ENCODE measurements around the gene CYP3A5.

The CYP3A5 gene

DNA sequence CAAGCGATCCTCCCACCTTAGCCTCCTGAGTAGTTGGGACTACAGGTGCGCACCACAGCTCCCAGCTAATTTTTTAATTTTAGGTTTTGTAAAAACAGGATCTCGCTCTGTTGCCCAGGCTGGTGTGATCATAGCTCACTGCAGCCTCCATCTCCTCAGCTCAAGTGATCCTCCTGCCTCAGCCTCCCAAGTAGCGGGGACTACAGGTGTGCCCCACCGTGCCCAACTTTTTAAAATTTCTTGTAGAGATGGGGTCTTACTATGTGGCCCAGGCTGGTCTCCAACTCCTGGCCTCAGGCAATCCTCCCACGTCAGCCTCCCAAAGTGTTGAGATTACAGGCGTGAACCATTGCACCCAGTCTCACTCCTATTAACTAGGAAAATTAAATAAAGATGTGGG is 74.3 kb downstream of the CYP3A5 start:
- DNase-seq, result no peak

DNA sequence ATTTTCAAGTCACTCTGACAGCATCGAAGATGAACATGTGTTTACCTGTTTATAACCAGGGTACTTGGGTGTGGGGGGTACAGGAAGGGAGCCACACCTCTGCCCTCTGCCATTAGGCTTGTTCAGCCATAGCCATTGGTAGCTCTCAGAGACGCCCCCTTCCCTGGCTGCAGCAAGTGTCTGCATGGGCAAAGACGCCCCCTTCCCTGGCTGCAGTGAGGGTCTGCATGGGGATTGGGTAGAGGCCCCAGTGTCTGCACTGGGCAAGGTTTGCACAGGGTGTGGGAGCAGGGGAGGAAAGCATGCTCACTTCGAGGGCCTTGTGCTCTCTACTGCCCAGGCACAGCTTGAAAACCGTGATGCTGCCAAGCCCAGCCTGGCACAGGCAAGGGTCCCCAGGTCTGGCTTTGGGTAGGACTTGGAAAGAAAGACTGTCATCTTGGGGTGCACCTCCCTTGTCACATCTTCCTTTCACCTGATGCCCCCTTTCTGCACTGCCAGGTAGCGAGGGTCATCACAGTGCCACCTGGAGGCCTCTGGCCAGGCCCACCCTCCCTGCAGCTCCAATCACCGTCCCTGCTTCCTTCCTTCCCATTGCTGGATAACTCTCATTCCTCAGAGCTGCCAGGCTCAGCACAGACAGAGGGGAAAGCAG is 78.0 kb downstream of the CYP3A5 start:
- no peak for DNase-seq

DNA sequence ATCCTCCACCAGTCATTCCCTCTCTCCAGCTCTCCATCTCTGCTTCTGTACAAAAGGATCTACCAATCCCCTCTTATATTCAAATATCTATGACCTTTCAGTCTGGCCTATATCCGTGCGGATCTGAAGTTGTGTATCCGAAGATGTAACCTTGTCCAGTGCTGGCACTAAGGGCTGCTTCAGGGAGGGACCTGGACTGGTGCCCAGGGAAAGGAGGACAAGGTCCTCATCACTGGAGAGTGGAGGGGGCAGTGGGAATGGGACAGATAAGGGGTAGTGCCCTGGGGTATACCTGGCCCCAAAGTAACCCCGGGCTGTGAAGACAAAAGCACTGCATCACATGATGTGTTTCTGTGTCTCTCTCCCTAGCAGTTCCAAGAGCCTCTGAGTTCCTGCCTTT is 80.0 kb downstream of the CYP3A5 start:
- no peak for DNase-seq

All from activated CD4-positive, alpha-beta T cell treated with anti-CD3 and anti-CD28 coated beads for 48 hours (primary cell).